GM10266 (cell line): Measurements from ENCODE around the gene FHAD1.
"Not testable (repeated sequence)": the region's sequence is repeated elsewhere in the genome, so short reads cannot be mapped to it uniquely, and the experiment has no call there.

Source experiments
- DNase-seq: peaks from one replicate; pipeline ENCODE4 v3.0.0; 2012; ENCODE audit errors: extremely low spot score
- TF ChIP-seq, protein P1 (sequence below): IDR thresholded peaks from 2 replicates; pipeline ENCODE4 v1.5.1; 2012; ENCODE audit warnings: mild to moderate bottlenecking, low read depth; ENCODE audit not compliant: control insufficient read depth, insufficient read depth; ENCODE audit errors: missing control alignments

Gene FHAD1

DNA sequence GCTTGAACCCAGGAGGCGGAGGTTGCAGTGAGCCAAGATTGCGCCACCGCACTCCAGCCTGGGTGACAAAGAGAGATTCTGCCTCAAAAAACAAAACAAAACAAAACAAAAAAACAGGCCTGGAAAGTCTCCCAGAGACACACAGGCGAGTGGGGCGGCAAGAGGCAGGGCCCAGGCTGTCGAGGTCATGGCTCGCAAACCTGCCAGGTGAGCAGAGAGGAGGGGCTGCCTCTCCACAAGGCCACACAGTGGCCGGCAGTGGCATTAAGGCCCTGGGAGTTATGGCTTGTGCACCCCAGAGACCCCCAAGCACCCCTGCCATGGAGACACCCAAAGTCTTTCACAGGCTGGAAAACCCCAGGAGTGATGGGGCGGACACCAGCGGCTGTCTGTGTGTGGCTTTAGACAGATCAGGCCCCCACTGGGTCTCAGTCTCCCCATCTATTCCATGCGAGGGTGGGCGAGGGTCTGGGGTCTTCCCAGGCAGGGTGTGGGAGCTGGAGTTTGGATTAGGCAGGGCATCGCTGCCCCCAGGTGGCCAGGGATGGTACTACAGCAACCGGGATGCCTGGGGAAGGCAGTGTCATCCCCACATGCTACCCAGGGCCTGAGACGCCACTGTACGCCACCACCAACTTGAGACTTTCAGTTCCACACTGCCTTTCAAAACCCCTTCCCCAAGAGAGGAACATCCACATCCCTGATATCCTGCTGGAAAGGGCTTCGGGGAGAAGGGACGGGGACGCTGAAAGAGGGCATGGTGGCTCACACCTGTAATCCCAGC, 184.0 kb downstream of the FHAD1 start:
- TF ChIP-seq, protein P1, sequence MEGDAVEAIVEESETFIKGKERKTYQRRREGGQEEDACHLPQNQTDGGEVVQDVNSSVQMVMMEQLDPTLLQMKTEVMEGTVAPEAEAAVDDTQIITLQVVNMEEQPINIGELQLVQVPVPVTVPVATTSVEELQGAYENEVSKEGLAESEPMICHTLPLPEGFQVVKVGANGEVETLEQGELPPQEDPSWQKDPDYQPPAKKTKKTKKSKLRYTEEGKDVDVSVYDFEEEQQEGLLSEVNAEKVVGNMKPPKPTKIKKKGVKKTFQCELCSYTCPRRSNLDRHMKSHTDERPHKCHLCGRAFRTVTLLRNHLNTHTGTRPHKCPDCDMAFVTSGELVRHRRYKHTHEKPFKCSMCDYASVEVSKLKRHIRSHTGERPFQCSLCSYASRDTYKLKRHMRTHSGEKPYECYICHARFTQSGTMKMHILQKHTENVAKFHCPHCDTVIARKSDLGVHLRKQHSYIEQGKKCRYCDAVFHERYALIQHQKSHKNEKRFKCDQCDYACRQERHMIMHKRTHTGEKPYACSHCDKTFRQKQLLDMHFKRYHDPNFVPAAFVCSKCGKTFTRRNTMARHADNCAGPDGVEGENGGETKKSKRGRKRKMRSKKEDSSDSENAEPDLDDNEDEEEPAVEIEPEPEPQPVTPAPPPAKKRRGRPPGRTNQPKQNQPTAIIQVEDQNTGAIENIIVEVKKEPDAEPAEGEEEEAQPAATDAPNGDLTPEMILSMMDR, result peak; percentile 96
- peak; percentile 86 for DNase-seq

DNA sequence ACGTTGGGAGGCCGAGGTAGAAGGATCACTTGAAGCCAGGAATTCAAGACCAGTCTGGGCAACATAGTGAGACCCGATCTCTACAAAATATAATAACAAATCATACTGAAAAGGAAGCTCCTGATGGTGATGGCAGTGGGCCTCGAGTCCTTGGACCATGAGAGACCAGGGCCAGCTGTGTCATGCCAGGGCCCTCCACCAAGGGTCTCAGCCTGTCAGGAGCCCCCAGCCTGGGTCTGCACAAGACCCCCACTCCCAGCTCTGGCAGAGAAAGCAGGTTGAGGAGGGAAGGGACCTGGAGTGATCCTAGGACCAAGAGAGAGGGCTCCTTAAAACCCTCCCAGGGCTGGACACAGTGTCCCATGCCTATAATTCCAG, 184.5 kb downstream of the FHAD1 start:
- DNase-seq, result no peak
- TF ChIP-seq, protein P1, result no peak

DNA sequence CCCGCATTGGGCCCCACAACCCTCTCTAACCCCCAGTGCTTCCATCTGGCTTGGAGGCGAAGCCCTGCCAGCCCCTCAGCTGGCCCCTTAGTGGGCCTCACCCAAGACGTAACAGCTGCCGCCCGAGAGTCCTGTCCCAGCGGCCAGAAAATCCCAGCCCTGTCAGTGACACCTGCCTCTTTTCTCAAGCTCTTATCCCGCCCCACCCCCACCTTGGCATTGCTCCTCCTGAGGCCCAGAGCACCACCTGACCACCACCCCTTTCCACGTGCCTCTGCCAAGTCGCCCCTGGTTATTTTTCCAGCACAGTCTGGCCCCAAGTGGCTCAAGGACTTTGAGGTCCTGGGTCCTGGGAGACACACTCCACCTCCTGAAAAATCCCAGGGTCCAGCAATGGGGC, 185.3 kb downstream of the FHAD1 start:
- DNase-seq, result no peak
- TF ChIP-seq, protein P1, result no peak

- TF ChIP-seq, protein P1, result no peak
- no peak for DNase-seq
Measured at GRCh38 chr1:15433471-15433870, 186.4 kb downstream of the FHAD1 start.

DNA sequence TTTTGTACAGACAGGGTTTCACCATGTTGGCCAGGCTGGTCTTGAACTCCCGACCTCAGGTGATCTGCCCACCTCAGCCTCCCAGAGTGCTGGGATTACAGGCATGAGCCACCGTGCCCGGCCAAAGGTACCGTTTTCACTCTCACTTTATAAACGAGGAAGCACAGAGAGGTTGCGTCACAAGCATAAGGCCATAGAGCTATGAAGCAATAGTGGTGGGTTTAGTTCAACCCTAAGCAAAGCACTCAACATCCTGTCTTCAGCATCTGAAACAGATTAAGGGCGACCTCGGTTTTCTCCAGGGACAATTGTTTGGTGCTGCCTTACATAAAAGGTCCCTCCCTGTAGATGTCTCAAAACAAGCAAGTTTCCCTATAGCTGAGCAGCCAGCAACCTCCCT, 187.7 kb downstream of the FHAD1 start:
- not testable (repeated sequence) for DNase-seq

- TF ChIP-seq, protein P1, result no peak
- no peak for DNase-seq
Measured at GRCh38 chr1:15435239-15436077, 188.4 kb downstream of the FHAD1 start.

DNA sequence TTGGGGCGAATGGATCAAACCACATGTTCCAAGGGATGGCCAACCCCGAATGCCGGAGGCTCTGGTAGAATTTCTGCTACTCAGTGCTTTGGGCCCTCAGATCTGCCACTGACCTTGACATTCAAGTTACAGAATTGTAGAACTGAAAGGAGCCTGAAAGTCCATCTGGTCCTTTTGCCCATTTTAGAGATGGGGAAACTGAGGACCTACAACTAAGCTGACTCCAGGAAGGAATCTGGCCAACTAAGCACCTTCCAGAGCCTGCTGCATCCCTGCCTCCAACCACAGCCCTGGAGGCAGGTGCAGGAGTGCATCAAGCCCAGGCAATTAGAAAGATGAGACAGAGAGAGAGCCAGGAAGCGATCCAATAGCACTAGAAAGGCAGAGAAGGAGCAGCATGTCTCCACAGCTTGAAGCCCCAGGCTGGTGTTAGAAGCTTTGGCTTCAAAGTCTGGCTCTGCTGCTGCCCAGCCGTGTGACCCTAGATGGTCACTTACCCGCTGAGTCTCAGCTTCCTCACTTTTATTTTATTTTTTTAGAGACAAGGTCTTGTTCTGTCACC, 189.9 kb downstream of the FHAD1 start:
- TF ChIP-seq, protein P1, result no peak
- DNase-seq, result no peak
